GM18951 (cell line): ENCODE results near the gene SRPK3.

ENCODE experiments used
- POLR2A ChIP-seq: IDR thresholded peaks from 4 replicates; pipeline ENCODE4 v1.6.1; 2011; ENCODE audit warnings: mild to moderate bottlenecking; ENCODE audit not compliant: insufficient read length, insufficient read depth; ENCODE audit errors: extremely low read depth
- in situ Hi-C: fragments of 300-500 bp; cut with MboI; formaldehyde crosslinking; loops from one replicate; pipeline ENCODE4 v1.12.0; 2022; ENCODE audit warnings: low sequenced_read_pairs, mixed read lengths, inconsistent platforms; ENCODE audit not compliant: unreplicated experiment

The SRPK3 gene

GRCh38 chrX:153769865-153770600, 10.8 kb upstream of the SRPK3 start:
- in situ Hi-C loops = no loop called here
- TF ChIP-seq POLR2A = no peak

GRCh38 chrX:153770601-153771414, 10.0 kb upstream of the SRPK3 start:
- in situ Hi-C loops = no loop called here
- no peak for TF ChIP-seq POLR2A

GRCh38 chrX:153771415-153772315, 9.2 kb upstream of the SRPK3 start:
- no peak for TF ChIP-seq POLR2A
- in situ Hi-C loops = no loop called here

- no peak for TF ChIP-seq POLR2A
- in situ Hi-C loops = no loop called here
These were observed 8.3 kb upstream of the SRPK3 start for GRCh38 chrX:153772316-153773217.

- in situ Hi-C loops = no loop called here
- no peak for TF ChIP-seq POLR2A
These were observed 7.6 kb upstream of the SRPK3 start for GRCh38 chrX:153773218-153773611.

GRCh38 chrX:153773741-153774575, 6.9 kb upstream of the SRPK3 start:
- no peak for TF ChIP-seq POLR2A
- in situ Hi-C loops = no loop called here

- in situ Hi-C loops = no loop called here
- TF ChIP-seq POLR2A = no peak
These were observed 6.1 kb upstream of the SRPK3 start for GRCh38 chrX:153774576-153775292.

- in situ Hi-C loops = no loop called here
- no peak for TF ChIP-seq POLR2A
These were observed 5.3 kb upstream of the SRPK3 start for GRCh38 chrX:153775293-153776119.

- in situ Hi-C loops = no loop called here
These were observed 4.7 kb upstream of the SRPK3 start for GRCh38 chrX:153776120-153776599.

GRCh38 chrX:153776611-153777045, 4.2 kb upstream of the SRPK3 start:
- TF ChIP-seq POLR2A = no peak

More at GRCh38 chrX:153776120-153776599, 4.7 kb upstream of the SRPK3 start:
- TF ChIP-seq POLR2A = no peak

More at GRCh38 chrX:153776611-153777045, 4.2 kb upstream of the SRPK3 start:
- in situ Hi-C loops = no loop called here
